A549 (cell line): ENCODE measurements around the gene MON2.

ENCODE experiments used
- CBX2 ChIP-seq: fragments of 200-600 bp; sonication (generic); IDR thresholded peaks from 2 replicates; pipeline ENCODE4 v1.6.1; 2016; ENCODE audit warnings: low read depth, mild to moderate bottlenecking, borderline replicate concordance
- EHMT2 ChIP-seq: fragments of 200-600 bp; sonication (generic); IDR thresholded peaks from 2 replicates; pipeline ENCODE4 v1.6.1; 2016; ENCODE audit warnings: antibody characterized with exemption, low read depth, mild to moderate bottlenecking, moderate library complexity
- EP300 ChIP-seq, 2 experiments: fragments of >200 bp; sonication (Bioruptor Twin); formaldehyde crosslinking; IDR thresholded peaks; 2 replicates in 1 of 2; 3 replicates in 1 of 2; pipeline ENCODE4 v1.6.1; 2016 to 2017
- MYC ChIP-seq: IDR thresholded peaks from 2 replicates; pipeline ENCODE4 v1.6.1; 2012; ENCODE audit warnings: mild to moderate bottlenecking, inconsistent platforms, low read length, improper control_type of control experiment, borderline replicate concordance
- POLR2A ChIP-seq: IDR thresholded peaks from 2 replicates; pipeline ENCODE4 v1.6.1; 2012; ENCODE audit warnings: mild to moderate bottlenecking, low read length
- TF ChIP-seq, protein P1 (sequence below): fragments of >200 bp; sonication (Bioruptor Twin); formaldehyde crosslinking; IDR thresholded peaks from 3 replicates; pipeline ENCODE4 v1.5.1; 2016
- TF ChIP-seq, protein P2 (sequence below): fragments of 200-600 bp; sonication (generic); IDR thresholded peaks from 2 replicates; pipeline ENCODE4 v1.6.1; 2016; ENCODE audit warnings: antibody characterized with exemption, mild to moderate bottlenecking, moderate library complexity
- TF ChIP-seq, protein P3 (sequence below): IDR thresholded peaks from 2 replicates; pipeline ENCODE4 v1.6.1; 2012
- TF ChIP-seq, protein P4 (sequence below): fragments of 250-450 bp; sonication (Bioruptor Pico); IDR thresholded peaks from 2 replicates; pipeline ENCODE4 v1.5.0; 2021; ENCODE audit warnings: mild to moderate bottlenecking, moderate library complexity, borderline replicate concordance

DNA sequence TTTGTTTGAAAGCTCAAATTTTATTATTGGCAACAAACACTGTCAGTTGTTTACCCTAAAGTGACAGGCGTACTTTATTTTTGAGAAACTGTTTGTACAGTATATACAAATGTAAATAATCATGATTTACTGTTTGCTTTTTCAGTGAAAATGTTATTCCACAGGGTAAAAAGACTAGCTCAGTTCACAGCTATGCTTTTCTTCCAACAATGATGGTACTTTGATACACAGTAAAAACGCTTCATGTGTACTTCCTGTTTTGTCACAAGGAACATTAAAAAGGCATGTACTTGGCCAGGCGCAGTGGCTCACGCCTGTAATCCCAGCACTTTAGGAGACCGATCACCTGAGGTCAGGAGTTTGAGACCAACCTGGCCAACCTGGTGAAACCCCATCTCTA is 53.7 kb downstream of the MON2 start:
- no peak for TF ChIP-seq EP300 (IDR thresholded peaks at IDR 0.05)
- TF ChIP-seq, protein P1, sequence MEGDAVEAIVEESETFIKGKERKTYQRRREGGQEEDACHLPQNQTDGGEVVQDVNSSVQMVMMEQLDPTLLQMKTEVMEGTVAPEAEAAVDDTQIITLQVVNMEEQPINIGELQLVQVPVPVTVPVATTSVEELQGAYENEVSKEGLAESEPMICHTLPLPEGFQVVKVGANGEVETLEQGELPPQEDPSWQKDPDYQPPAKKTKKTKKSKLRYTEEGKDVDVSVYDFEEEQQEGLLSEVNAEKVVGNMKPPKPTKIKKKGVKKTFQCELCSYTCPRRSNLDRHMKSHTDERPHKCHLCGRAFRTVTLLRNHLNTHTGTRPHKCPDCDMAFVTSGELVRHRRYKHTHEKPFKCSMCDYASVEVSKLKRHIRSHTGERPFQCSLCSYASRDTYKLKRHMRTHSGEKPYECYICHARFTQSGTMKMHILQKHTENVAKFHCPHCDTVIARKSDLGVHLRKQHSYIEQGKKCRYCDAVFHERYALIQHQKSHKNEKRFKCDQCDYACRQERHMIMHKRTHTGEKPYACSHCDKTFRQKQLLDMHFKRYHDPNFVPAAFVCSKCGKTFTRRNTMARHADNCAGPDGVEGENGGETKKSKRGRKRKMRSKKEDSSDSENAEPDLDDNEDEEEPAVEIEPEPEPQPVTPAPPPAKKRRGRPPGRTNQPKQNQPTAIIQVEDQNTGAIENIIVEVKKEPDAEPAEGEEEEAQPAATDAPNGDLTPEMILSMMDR, result no peak
- no peak for TF ChIP-seq POLR2A
- no peak for TF ChIP-seq CBX2
- TF ChIP-seq EHMT2, result no peak
- TF ChIP-seq MYC, result no peak
- TF ChIP-seq, protein P2, sequence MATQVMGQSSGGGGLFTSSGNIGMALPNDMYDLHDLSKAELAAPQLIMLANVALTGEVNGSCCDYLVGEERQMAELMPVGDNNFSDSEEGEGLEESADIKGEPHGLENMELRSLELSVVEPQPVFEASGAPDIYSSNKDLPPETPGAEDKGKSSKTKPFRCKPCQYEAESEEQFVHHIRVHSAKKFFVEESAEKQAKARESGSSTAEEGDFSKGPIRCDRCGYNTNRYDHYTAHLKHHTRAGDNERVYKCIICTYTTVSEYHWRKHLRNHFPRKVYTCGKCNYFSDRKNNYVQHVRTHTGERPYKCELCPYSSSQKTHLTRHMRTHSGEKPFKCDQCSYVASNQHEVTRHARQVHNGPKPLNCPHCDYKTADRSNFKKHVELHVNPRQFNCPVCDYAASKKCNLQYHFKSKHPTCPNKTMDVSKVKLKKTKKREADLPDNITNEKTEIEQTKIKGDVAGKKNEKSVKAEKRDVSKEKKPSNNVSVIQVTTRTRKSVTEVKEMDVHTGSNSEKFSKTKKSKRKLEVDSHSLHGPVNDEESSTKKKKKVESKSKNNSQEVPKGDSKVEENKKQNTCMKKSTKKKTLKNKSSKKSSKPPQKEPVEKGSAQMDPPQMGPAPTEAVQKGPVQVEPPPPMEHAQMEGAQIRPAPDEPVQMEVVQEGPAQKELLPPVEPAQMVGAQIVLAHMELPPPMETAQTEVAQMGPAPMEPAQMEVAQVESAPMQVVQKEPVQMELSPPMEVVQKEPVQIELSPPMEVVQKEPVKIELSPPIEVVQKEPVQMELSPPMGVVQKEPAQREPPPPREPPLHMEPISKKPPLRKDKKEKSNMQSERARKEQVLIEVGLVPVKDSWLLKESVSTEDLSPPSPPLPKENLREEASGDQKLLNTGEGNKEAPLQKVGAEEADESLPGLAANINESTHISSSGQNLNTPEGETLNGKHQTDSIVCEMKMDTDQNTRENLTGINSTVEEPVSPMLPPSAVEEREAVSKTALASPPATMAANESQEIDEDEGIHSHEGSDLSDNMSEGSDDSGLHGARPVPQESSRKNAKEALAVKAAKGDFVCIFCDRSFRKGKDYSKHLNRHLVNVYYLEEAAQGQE, result no peak
- TF ChIP-seq, protein P3, sequence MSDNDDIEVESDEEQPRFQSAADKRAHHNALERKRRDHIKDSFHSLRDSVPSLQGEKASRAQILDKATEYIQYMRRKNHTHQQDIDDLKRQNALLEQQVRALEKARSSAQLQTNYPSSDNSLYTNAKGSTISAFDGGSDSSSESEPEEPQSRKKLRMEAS, result no peak
- TF ChIP-seq, protein P4, sequence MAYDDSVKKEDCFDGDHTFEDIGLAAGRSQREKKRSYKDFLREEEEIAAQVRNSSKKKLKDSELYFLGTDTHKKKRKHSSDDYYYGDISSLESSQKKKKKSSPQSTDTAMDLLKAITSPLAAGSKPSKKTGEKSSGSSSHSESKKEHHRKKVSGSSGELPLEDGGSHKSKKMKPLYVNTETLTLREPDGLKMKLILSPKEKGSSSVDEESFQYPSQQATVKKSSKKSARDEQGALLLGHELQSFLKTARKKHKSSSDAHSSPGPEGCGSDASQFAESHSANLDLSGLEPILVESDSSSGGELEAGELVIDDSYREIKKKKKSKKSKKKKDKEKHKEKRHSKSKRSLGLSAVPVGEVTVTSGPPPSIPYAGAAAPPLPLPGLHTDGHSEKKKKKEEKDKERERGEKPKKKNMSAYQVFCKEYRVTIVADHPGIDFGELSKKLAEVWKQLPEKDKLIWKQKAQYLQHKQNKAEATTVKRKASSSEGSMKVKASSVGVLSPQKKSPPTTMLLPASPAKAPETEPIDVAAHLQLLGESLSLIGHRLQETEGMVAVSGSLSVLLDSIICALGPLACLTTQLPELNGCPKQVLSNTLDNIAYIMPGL, result no peak
